Lung (tissue), 12 donors: ENCODE measurements around the gene YWHAB. TPM values are rescaled to one million over a fixed set of nuclear protein-coding genes. Genes with fewer than 3 reads are reported as not detected.

ENCODE experiments used
- ATAC-seq: fragments of 200-7000 bp; cut with Tn5 transposase; one replicate; pipeline ENCODE4 v1.9.1; 2020; ENCODE audit warnings: moderate number of reproducible peaks; ENCODE audit not compliant: insufficient read depth, low FRiP score
- DNase-seq, 3 donors: peaks; one replicate each; pipeline ENCODE4 v3.0.0-alpha.2; 2013 to 2017
- H3K27ac ChIP-seq, 2 donors: one replicate each; pipeline ENCODE4 v1.5.1; 2013; ENCODE audit warnings: mild to moderate bottlenecking in 2 of 2, moderate library complexity in 2 of 2, control low read depth in 1 of 2, inconsistent platforms in 1 of 2, low read depth in 1 of 2, low read length in 1 of 2
- H3K27me3 ChIP-seq, 3 donors: one replicate each; pipeline ENCODE4 v1.5.1; 2013; ENCODE audit warnings: low read length in 2 of 3; ENCODE audit not compliant: control insufficient read depth in 3 of 3, insufficient read depth in 3 of 3
- H3K36me3 ChIP-seq, 4 donors: one replicate each; pipeline ENCODE4 v1.5.1; 2013; ENCODE audit warnings: low read length in 4 of 4, mild to moderate bottlenecking in 1 of 4, moderate library complexity in 1 of 4; ENCODE audit not compliant: control insufficient read depth in 4 of 4, insufficient read depth in 4 of 4
- H3K4me1 ChIP-seq, 5 donors: one replicate each; pipeline ENCODE4 v1.5.1; 2013; ENCODE audit warnings: low read length in 5 of 5, mild to moderate bottlenecking in 2 of 5, moderate library complexity in 1 of 5; ENCODE audit not compliant: control insufficient read depth in 5 of 5, insufficient read depth in 5 of 5
- H3K4me3 ChIP-seq: one replicate; pipeline ENCODE4 v1.5.1; 2013; ENCODE audit warnings: mild to moderate bottlenecking, control low read depth, moderate library complexity
- H3K9ac ChIP-seq, 2 donors: one replicate each; pipeline ENCODE4 v1.5.1; 2013; ENCODE audit warnings: low read length in 2 of 2, control low read depth in 1 of 2; ENCODE audit not compliant: insufficient read depth in 1 of 2
- H3K9me3 ChIP-seq, 4 donors: one replicate each; pipeline ENCODE4 v1.5.1; 2013; ENCODE audit warnings: low read length in 3 of 4, mild to moderate bottlenecking in 1 of 4, moderate library complexity in 1 of 4; ENCODE audit not compliant: control insufficient read depth in 4 of 4, insufficient read depth in 3 of 4
- CTCF ChIP-seq: IDR thresholded peaks from 2 replicates; pipeline ENCODE4 v1.5.1; 2012; ENCODE audit warnings: mild to moderate bottlenecking; ENCODE audit errors: control extremely low read depth, extremely low read depth
- WGBS, 2 donors: extraction: QIAGEN DNeasy Blood & Tissue Kit; methylation state at CpG; one replicate each; pipeline ENCODE4 v1.1.7; 2013; 5-methylcytosine and 5-hydroxymethylcytosine counted together
- polyA plus RNA-seq, 2 donors: library from polyadenylated mRNA; stranded (reverse); fragments of 200-250 nt; gene quantifications; one replicate each; pipeline ENCODE4 v1.2.1, GENCODE V29; 2013
- total RNA-seq, 2 donors: library from RNA; depleted of rRNA in 1 of 2; stranded (reverse); fragments of >200 nt in 1 of 2; gene quantifications; one replicate each; pipeline ENCODE4 v1.2.1, GENCODE V29; 2014 to 2021
- donor health status: control.
- donor health status: control.
- donor health status: Bipolar disorder and iron deficiency.
- donor health status: healthy.
- donor health status: DM: yes; HTN: yes; CAD: no.

The YWHAB gene
- total and polyA plus RNA-seq, 4 donors: 69.0 to 186 (median 125) TPM

- Histone ChIP-seq H3K27me3 (no peaks in the 10 kb centered on the region), H3K9ac (no peak overlapping the region), H3K4me3 (no peak overlapping the region), H3K4me1 (no peaks in the 10 kb centered on the region), H3K9me3 (peaks cover 0 to 3% (median 0%) of the 10 kb centered on the region in 4 donors), H3K36me3 (peaks cover 11 to 70% (median 43%) of the 10 kb centered on the region in 4 donors), H3K27ac (no peak overlapping the region)
- WGBS, 2 donors: 63 to 84% methylated on average over 1 of the region's 1 CpG
- TF ChIP-seq CTCF: no peak
- no peak for DNase-seq
- ATAC-seq: no peak
Measured at GRCh38 chr20:44952731-44953130, 67.2 kb downstream of the YWHAB start.

GRCh38 chr20:44954211-44954610 is 68.7 kb downstream of the YWHAB start:
- no peak for ATAC-seq
- Histone ChIP-seq H3K27ac (no peak overlapping the region), H3K9ac (no peak overlapping the region), H3K4me3 (no peak overlapping the region), H3K36me3 (peaks cover 11 to 57% (median 39%) of the 10 kb centered on the region in 4 donors), H3K4me1 (peaks cover 0 to 4% (median 0%) of the 10 kb centered on the region in 5 donors), H3K9me3 (peaks cover 0 to 3% (median 0%) of the 10 kb centered on the region in 4 donors), H3K27me3 (no peaks in the 10 kb centered on the region)
- 89 to 93% methylated on average over 5 of the region's 5 CpGs for WGBS, 2 donors
- TF ChIP-seq CTCF: no peak
- DNase-seq: peak in 1 of 3 donors; percentile 55

- ATAC-seq: no peak
- Histone ChIP-seq H3K4me1 (peaks cover 0 to 11% (median 0%) of the 10 kb centered on the region in 5 donors), H3K9ac (no peak overlapping the region), H3K4me3 (no peak overlapping the region), H3K27me3 (no peaks in the 10 kb centered on the region), H3K36me3 (peaks cover 6 to 50% (median 34%) of the 10 kb centered on the region in 4 donors), H3K9me3 (peaks cover 0 to 3% (median 0%) of the 10 kb centered on the region in 4 donors), H3K27ac (no peak overlapping the region)
- TF ChIP-seq CTCF: no peak
- 73 to 79% methylated on average over 4 of the region's 4 CpGs for WGBS, 2 donors
- no peak for DNase-seq
Measured at GRCh38 chr20:44955270-44955669, 69.8 kb downstream of the YWHAB start.

- H3K36me3 ChIP-seq: peaks cover 4 to 43% (median 29%) of the 10 kb centered on the region in 4 donors
- H3K4me1 ChIP-seq: peaks cover 0 to 17% (median 2%) of the 10 kb centered on the region in 5 donors
- DNase-seq (no peak), ATAC-seq (no peak)
- no peak overlapping the region for H3K4me3 ChIP-seq
- peaks cover 0 to 3% (median 0%) of the 10 kb centered on the region in 4 donors for H3K9me3 ChIP-seq
- no peak overlapping the region for H3K9ac ChIP-seq
- H3K27me3 ChIP-seq: no peaks in the 10 kb centered on the region
- no peak overlapping the region for H3K27ac ChIP-seq
- TF ChIP-seq CTCF: no peak
- WGBS, 2 donors: 92 to 94% methylated on average over 3 of the region's 3 CpGs
Measured at GRCh38 chr20:44956410-44956809, 70.9 kb downstream of the YWHAB start.
